Ovary (tissue), 3 donors: ENCODE results near the gene GPRIN3.
"Not testable (repeated sequence)": the region's sequence is repeated elsewhere in the genome, so short reads cannot be mapped to it uniquely, and the experiment has no call there.

ENCODE experiments used
- EP300 ChIP-seq: sonication (generic); formaldehyde crosslinking; IDR thresholded peaks from one replicate; pipeline ENCODE4 v1.6.1; 2017; ENCODE audit warnings: antibody characterized with exemption
- TF ChIP-seq, protein P1 (sequence below), 3 donors: fragments of 450-650 bp in 2 of 3; fragments of 200-600 bp in 1 of 3; IDR thresholded peaks; one replicate each; pipeline versions ENCODE4 v1.5.1 to v1.8.0; 2016 to 2022; ENCODE audit warnings: antibody characterized with exemption in 3 of 3, mild to moderate bottlenecking in 1 of 3
- donor health status: DM: no; HTN: no; CAD: no.

GRCh38 chr4:89199394-89199793, 108.2 kb downstream of the GPRIN3 start:
- TF ChIP-seq, protein P1, sequence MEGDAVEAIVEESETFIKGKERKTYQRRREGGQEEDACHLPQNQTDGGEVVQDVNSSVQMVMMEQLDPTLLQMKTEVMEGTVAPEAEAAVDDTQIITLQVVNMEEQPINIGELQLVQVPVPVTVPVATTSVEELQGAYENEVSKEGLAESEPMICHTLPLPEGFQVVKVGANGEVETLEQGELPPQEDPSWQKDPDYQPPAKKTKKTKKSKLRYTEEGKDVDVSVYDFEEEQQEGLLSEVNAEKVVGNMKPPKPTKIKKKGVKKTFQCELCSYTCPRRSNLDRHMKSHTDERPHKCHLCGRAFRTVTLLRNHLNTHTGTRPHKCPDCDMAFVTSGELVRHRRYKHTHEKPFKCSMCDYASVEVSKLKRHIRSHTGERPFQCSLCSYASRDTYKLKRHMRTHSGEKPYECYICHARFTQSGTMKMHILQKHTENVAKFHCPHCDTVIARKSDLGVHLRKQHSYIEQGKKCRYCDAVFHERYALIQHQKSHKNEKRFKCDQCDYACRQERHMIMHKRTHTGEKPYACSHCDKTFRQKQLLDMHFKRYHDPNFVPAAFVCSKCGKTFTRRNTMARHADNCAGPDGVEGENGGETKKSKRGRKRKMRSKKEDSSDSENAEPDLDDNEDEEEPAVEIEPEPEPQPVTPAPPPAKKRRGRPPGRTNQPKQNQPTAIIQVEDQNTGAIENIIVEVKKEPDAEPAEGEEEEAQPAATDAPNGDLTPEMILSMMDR (IDR thresholded peaks at IDR 0.05) = not testable (repeated sequence)
- not testable (repeated sequence) for TF ChIP-seq EP300
